Epithelial cell of prostate (primary cell): ENCODE data around the gene LAIR2.

Experiments used
- DNase-seq: peaks from one replicate; pipeline ENCODE4 v3.0.0-alpha.2; 2011; ENCODE audit warnings: low read depth, low spot score
- H3K27ac ChIP-seq: fragments of 450-650 bp; 2 replicates; pipeline ENCODE4 v1.5.1; 2017; ENCODE audit warnings: mild to moderate bottlenecking

LAIR2 gene

GRCh38 chr19:54502518-54503048 is at the start of gene LAIR2:
TSS of gene LAIR2 (plus strand) at chr19:54502831. CDS start at chr19:54502919, 88 bp downstream.
- no peak for DNase-seq
- H3K27ac ChIP-seq, result no peak within 1 kb of the TSS

DNA sequence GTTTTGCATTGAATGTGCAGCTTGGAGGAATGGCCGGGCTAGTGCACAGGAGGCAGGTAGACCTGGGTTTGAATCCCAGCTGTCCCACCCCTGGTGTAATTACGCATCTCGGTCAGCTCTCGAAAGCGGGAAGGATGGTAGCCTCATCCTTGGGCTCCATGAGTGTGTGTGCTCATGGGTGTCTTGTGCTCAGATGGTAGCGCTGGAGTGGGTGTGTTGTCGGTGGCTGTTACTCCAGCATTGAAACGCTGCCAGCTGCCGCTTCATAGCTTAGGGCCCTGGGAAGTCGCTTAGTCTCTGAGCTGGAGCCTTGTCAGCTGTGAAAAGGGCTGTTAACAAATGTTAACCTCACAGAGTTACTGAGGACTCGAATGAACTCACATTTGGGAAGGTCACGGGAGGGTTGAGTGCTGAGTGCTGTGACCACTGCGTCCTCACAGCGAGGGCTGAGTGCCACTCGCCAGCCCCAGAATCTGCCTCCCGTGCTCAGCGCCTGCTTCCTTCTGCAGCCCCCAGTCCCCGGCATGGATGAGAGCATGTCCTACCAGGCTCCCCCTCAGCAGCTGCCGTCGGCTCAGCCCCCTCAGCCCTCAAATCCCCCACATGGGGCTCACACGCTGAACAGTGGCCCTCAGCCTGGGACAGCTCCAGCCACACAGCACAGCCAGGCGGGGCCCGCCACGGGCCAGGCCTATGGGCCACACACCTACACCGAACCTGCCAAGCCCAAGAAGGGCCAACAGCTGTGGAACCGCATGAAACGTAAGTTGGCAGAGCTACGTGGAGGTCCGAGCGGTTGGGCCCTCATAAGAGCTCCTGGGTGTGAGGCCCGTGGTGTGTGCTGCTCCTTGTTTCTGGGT is 48.5 kb upstream of the LAIR2 start:
- DNase-seq, result no peak
- no peak overlapping the region for H3K27ac ChIP-seq

GRCh38 chr19:54454781-54455675 is 47.6 kb upstream of the LAIR2 start:
- H3K27ac ChIP-seq, result no peak overlapping the region
- no peak for DNase-seq

- no peak for DNase-seq
- H3K27ac ChIP-seq, result no peak overlapping the region
These were observed 46.7 kb upstream of the LAIR2 start for GRCh38 chr19:54455786-54456422.

DNA sequence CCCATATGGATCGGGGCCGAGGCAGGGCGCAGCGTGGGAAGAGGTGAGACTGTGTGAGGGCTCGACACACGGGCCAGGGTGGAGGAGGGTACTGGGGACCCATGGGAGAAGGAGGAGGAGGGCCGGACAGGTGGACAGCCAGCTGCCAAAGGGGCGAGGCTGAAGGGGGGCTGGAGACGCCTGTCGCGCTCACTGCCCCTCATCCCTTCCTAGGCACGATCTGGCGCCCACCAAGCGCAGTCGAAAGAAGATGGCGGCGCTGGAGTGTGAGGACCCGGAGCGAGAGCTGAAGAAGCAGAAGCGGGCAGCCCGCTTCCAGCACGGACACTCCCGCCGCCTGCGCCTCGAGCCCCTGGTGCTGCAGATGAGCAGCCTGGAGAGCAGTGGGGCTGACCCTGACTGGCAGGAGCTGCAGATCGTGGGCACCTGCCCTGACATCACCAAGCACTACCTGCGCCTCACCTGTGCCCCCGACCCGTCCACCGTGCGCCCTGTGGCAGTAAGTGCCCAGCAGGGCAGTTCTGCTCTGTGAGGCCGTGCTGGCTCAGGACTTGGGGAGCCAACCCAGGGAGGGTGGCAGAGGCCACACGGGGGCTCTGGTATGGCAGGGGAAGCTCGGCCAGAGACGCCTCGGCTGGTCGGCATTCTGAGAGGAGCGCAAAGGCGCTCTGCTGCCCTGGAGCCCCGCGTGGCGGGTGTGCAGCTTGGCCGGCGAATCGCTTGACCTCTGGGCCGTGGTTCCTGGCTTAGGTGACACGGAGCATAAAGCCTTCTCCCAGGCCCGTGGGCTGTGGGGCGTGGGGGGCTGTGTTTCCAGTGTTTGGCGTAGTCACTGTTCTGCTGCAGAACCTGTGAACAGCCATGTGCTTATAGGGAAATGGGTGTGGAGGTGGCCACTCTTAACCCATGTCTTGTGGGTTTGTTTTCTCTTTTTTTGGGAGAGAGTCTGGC is 45.9 kb upstream of the LAIR2 start:
- no peak for DNase-seq
- no peak overlapping the region for H3K27ac ChIP-seq

DNA sequence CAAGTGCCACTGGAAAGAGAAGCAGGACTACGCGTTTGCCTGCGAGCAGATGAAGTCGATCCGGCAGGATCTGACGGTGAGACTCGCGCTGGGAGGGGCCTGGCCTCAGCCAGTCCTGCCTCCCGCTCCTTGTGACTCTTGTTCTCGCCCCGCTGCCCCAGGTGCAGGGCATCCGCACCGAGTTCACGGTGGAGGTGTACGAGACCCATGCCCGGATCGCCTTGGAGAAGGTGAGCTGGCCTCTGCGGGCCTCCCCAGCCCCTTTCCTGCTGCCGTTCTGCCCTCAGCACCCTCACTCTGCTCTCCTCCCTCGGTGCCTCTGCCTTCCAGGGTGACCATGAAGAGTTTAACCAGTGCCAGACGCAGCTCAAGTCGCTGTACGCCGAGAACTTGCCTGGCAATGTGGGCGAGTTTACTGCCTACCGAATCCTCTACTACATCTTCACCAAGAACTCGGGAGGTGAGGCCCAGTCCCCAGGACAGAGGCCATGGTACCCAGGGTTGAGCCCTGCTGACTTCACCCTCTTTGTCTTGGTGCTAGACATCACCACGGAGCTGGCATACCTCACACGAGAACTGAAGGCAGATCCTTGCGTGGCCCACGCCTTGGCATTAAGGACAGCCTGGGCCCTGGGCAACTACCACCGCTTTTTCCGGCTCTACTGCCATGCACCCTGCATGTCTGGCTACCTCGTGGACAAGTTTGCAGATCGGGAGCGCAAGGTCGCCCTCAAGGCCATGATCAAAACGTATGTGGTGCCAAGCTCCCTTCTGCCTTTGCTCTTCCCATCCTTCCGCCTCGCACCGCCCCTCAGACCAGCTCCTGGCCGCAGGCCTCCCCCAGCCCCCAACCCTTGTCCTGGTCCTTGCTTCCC is 44.6 kb upstream of the LAIR2 start:
- no peak for DNase-seq
- no peak overlapping the region for H3K27ac ChIP-seq

DNA sequence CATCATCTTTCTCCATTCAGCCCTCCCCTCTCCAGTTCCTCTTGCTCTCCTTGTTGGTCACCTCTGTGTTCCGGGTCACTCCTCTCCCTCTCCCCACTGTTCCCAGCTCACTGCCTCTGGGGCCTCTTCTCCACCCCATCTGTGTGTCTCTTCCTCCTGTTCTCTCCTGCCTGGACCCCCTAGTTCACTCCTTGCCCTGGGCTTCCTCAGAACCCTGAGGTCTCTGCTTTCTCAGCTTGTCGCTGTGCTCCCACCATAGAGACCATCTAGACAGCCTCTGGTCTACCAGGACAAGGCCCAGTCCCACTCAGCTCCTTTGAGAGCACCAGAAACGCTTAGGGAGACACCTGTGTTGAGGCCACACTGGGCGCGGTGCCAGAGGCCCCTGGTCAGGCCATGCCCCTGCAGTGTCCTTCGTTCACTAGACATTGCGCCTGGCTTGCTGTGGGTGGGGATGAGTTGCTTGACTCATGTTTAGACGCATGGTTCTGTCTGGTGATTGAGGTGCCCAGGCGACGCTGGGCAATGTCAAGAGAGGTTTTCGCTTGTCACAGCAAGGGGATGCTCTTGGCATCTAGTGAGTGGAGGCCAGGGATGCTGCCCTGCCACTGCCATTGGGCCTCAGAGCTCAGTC is 43.9 kb upstream of the LAIR2 start:
- H3K27ac ChIP-seq, result no peak overlapping the region
- no peak for DNase-seq

DNA sequence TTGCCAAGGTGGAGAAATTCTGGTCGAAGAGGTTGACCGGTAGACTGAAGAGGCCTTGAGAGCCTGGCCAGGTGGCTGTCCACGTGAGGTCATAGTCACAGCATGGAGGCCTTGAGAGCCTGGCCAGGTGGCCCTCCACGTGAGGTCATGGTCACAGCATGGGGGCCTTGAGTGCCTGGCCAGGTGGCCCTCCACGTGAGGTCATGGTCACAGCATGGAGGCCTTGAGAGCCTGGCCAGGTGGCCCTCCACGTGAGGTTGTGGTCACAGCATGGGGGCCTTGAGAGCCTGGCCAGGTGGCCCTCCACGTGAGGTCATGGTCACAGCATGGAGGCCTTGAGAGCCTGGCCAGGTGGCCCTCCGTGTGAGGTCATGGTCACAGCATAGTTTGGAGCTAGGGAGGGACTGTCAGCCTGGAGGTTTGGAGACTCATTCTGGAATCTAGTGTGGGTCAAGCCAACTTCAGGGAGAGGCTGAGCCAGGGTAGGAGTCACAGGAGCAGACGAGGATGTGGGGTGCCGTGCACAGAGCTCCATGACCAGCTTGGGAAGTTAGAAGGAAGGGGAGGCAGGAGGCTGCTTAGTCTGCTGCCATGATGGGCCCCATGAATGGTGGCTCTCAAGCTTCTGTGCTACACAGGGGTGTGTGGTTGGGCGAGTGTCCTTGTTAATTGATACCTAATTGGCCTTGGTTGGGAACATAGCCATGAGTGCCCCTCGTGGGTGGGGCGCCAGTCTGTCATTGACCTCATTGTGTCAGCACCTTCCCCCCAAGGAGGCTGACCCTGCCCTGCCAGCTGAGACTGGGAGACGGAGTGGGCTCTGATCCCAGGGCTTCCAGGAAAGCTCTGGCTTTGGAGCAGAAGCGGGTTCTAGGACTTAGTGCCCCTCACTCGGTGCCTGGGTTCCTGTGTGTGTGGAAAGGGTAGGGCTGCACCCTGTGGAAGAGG is 43.1 kb upstream of the LAIR2 start:
- no peak for DNase-seq
- no peak overlapping the region for H3K27ac ChIP-seq

DNA sequence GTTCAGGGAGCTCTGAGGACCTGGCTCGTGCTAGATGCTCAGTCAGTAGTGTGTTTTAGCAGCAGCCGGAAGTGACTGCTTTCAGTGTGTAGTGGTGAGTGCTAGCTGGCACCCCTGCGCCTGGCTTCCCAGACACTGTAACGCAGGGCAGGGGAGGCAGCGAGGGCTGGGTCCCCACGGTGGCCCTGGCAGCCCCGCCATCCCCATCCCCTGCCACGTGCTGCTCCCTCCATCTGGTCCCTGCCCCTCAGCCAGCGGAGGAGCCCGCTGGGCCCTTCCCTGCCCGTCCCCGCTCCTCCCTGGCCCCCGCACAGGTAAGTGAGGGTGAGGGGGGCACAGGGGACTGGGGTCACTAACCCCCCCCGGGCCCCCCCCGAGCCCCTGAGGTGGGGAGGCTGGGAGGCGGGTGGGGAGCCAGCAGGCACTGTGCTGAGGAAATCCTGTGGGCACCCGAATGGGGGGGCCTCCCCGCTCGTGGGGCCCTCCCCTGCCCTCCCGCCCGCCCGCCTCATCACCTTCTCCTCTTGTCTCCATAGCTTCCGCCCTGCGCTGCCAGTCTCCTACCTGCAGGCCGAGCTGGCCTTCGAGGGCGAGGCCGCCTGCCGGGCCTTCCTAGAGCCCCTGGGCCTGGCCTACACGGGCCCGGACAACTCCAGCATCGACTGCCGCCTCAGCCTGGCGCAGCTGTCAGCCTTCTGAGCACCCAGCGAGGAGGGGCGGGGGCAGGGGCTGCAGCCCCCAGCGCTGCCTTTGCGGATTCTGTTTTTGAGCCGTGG is 42.2 kb upstream of the LAIR2 start:
- DNase-seq, result no peak
- no peak overlapping the region for H3K27ac ChIP-seq

- no peak for DNase-seq
- peak overlapping the region; percentile 99 for H3K27ac ChIP-seq
These were observed 41.4 kb upstream of the LAIR2 start for GRCh38 chr19:54461210-54461609.

- DNase-seq, result no peak
- peak overlapping the region; percentile 99 for H3K27ac ChIP-seq
These were observed 41.0 kb upstream of the LAIR2 start for GRCh38 chr19:54461613-54462012.

DNA sequence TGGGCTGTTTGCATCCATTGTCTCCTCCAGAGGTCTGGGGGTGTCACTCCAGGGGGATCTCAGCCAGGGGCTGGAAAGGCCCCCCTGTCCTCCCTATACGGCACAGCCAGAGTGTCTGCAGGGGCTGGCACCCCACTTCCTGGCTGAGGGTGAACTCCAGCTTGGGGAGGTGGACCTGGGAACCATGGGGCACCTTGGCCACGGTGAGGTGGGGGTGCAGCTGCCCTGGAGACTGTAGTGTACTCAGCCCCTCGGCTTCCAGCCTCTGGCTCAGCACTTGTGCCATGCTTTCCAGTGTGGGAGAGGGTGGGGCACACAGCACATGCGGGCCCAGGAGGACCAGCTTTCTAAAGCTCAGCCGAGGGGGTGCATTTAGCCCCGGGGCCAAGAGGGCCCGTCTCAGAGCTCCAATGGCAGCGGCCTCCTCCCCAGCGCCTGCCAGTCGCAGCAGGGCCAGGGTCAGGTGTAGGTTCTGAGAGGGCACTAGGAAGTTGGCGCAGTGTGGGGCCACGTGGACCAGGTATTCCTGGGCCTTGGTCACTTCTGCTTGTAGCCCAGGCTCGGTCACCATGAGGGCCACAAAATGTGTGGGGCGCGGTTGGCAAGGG is 40.5 kb upstream of the LAIR2 start:
- DNase-seq, result no peak

DNA sequence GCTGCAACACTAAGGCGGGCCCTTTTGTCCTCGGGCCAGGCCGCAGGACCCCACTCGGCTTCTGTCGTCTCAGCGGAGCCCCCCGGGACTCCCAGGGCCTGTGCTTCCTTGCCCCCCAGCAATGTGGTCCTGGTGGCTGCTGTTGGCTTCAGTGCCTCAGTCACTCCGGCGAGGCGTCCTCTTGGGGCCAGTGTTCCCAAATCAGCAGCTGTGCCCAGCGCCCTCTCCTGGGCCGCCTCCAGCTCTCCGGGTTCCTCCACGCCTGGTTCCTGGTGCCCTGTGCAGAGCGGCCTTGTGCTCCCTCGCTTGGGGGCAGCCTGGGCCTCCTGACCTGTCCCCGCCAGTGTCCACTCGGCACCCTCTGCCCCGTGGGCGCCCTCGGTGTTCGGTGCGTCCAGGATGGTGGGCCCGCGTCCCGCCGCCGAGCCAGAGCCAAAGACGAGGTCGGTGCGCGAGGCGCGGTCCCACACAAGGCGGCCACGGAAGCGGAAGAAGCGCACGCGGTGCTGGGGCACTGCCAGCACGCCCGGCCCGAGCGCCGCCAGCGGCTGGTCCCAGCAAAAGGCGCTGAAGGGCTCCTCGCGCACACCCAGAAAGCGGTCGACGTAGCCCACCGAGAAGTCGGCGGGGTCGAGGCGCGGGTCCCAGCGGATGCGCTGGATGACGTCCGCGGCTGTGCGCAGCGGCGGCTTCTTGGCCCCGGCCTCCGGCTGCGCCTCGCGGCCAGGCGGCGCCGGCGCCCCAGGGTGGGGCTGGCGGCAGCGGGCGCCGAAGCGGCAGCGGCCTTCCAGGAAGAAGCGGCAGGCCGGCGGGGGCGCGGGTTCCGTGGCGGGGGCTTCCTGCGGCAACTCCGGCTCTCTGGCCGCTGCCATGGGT is 39.7 kb upstream of the LAIR2 start:
- peak overlapping the region; percentile 99 for H3K27ac ChIP-seq
- DNase-seq, result no peak

More for the DNA sequence above, 40.5 kb upstream of the LAIR2 start:
- H3K27ac ChIP-seq, result peak overlapping the region; percentile 99

DNA sequence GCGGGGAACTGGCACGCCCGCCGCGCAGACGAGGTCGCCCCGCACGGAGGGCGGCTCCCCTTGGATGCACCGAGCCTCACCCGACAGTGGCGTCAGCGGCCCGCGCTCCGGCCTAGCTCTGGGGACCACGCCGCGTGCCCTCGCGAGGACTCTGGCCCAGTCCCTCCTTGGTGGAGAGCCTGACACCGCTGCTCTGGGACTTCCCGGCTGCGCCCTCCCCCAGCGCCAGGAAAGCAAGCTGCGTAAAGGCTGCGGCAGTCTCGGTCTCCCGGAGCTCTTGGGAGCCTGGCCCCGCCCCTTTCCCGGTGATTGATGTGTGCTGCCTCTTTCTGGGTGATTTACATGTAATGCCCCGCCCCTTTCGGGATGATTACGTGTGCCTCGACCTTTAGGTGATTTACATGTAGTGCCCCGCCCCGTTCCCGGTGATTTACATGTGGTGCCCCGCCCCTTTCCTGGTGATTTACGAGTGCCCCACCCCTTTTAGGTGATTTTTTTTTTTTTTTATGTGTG is 39.0 kb upstream of the LAIR2 start, which contains the start of gene LENG9:
TSS of gene LENG9 (minus strand) at position 248 of the 513 bp plus-strand sequence. CDS start 252 bp downstream, outside the sequence.
- peak within 1 kb of the TSS; percentile 99 for H3K27ac ChIP-seq
- DNase-seq, result peak; percentile 99
